ENCODE results near the gene TCEA2.

Gene TCEA2

DNA sequence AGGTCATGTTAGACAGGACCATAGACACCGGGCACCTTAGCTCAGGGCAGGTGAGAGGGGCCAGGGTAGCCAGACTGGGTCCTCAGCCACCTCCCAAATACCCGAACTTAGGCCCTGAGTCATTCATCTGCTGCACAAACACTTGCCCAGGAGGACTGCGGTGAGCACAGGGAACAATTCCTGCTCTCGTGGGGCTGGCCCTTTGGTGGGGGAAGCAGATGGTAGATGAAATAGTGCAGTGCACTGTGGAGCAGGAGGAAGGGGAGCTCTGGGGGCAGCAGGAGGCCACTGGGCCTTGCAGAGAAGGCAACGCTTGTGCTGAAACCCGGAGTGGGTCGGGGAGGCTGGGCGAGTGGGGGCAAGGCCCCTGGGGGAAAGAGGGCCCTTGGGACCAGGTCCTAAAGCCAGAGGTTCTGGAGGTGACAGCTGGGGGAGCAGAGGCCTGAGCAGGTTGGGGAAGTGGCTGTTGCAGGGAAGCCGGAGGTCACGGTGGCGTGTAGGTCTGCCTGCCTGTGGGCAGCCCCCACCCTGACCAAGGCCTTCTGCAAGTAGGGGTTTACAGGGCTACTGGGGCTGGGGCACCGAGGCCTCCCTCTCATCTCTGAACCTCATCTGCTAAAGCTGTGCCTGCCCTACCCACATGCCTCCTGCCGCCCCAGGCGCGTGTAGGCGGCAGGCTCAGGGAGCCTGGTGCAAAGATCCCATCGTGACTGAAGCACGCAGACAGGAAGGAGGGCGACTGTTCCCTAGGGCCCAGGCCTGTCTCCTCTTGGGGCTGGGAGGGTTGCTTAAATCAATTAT, 49.0 kb downstream of the TCEA2 start:
- Histone ChIP-seq H3K9me3 (ENCODE audit: low read length) (no peaks in the 10 kb centered on the region), H3K36me3 (ENCODE audit: insufficient read depth, low read length) (no peaks in the 10 kb centered on the region), H3F3A (ENCODE audit: insufficient read depth, low read length) (no peaks in the 10 kb centered on the region), H3K4me2 (ENCODE audit: low read length) (no peak overlapping the region), H3K9me2 (ENCODE audit: low read depth, low read length) (no peaks in the 10 kb centered on the region), H3K9ac (ENCODE audit: low read length) (no peak overlapping the region), H3K27ac (ENCODE audit: low read depth, low read length, poor library complexity, severe bottlenecking) (no peak overlapping the region), H4K20me1 (ENCODE audit: insufficient read depth, low read length) (no peaks in the 10 kb centered on the region), H2AFZ (ENCODE audit: low read length) (no peak overlapping the region), H3K27me3 (ENCODE audit: insufficient read depth, low read length) (peaks cover 7% of the 10 kb centered on the region; the same call in 1 of the 2 replicates), H3K4me3 (ENCODE audit: low read depth, low read length, poor library complexity, severe bottlenecking) (no peak overlapping the region), H3K4me1 (ENCODE audit: insufficient read depth, low read length, severe bottlenecking) (peaks cover 16% of the 10 kb centered on the region), H3K79me2 (ENCODE audit: insufficient read depth, low read length) (no peaks in the 10 kb centered on the region)
- no peak for TF ChIP-seq EZH2 (IDR thresholded peaks at IDR 0.05; ENCODE audit: borderline replicate concordance, low read length)
- TF ChIP-seq, protein P1, sequence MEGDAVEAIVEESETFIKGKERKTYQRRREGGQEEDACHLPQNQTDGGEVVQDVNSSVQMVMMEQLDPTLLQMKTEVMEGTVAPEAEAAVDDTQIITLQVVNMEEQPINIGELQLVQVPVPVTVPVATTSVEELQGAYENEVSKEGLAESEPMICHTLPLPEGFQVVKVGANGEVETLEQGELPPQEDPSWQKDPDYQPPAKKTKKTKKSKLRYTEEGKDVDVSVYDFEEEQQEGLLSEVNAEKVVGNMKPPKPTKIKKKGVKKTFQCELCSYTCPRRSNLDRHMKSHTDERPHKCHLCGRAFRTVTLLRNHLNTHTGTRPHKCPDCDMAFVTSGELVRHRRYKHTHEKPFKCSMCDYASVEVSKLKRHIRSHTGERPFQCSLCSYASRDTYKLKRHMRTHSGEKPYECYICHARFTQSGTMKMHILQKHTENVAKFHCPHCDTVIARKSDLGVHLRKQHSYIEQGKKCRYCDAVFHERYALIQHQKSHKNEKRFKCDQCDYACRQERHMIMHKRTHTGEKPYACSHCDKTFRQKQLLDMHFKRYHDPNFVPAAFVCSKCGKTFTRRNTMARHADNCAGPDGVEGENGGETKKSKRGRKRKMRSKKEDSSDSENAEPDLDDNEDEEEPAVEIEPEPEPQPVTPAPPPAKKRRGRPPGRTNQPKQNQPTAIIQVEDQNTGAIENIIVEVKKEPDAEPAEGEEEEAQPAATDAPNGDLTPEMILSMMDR (IDR thresholded peaks at IDR 0.05; ENCODE audit: low read length): no peak

DNA sequence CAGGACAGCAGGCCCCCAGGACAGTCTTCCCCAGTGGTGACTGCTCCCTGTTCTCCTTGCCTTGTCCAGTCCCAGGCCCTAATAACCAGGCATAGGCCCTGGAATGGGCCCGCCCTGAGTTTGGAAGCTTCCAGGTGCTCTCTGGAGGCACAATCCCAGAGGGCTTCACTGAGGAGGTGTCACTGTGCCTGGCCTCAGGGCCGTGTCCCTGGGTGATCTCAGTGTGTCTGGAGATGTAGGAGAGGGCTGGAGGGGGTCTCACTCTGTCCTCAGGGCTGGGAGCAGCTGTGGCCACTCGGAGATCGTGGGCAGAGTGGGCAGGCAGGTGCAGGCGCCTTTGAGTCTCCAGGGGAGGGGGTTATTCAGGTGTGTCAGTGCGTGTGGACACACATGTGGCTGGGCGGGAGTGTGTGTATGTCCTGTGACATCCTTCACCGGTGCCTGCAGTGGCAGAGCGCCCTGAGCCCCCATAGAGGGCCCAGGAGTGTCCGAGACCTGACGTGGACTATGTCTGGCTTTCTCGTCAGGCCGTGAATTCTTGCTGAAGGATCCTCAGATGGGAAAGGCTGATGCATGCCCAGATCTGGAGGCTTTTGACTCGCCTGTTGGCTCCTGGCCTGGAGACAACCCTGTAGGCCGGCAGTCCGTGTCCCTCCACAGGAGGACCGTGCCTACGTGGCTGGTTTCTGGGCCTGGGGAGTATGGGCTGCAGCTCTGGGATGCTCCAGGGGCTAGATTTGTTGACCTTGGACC, 49.9 kb downstream of the TCEA2 start:
- H3K4me1 ChIP-seq (ENCODE audit: insufficient read depth, low read length, severe bottlenecking): peaks cover 7% of the 10 kb centered on the region
- H3K4me3 ChIP-seq (ENCODE audit: low read depth, low read length, poor library complexity, severe bottlenecking): no peak overlapping the region
- H3K4me2 ChIP-seq (ENCODE audit: low read length): no peak overlapping the region
- H3K79me2 ChIP-seq (ENCODE audit: insufficient read depth, low read length): no peaks in the 10 kb centered on the region
- no peak overlapping the region for H3K9ac ChIP-seq (ENCODE audit: low read length)
- H3K36me3 ChIP-seq (ENCODE audit: insufficient read depth, low read length): no peaks in the 10 kb centered on the region
- TF ChIP-seq, protein P1 (IDR thresholded peaks at IDR 0.05; ENCODE audit: low read length): no peak
- no peak for TF ChIP-seq EZH2 (IDR thresholded peaks at IDR 0.05; ENCODE audit: borderline replicate concordance, low read length)
- peaks cover 7% of the 10 kb centered on the region; the same call in 1 of the 2 replicates for H3K27me3 ChIP-seq (ENCODE audit: insufficient read depth, low read length)
- no peak overlapping the region for H3K27ac ChIP-seq (ENCODE audit: low read depth, low read length, poor library complexity, severe bottlenecking)
- no peaks in the 10 kb centered on the region for H4K20me1 ChIP-seq (ENCODE audit: insufficient read depth, low read length)
- H3F3A ChIP-seq (ENCODE audit: insufficient read depth, low read length): no peaks in the 10 kb centered on the region
- H3K9me2 ChIP-seq (ENCODE audit: low read depth, low read length): no peaks in the 10 kb centered on the region
- no peaks in the 10 kb centered on the region for H3K9me3 ChIP-seq (ENCODE audit: low read length)
- H2AFZ ChIP-seq (ENCODE audit: low read length): no peak overlapping the region

DNA sequence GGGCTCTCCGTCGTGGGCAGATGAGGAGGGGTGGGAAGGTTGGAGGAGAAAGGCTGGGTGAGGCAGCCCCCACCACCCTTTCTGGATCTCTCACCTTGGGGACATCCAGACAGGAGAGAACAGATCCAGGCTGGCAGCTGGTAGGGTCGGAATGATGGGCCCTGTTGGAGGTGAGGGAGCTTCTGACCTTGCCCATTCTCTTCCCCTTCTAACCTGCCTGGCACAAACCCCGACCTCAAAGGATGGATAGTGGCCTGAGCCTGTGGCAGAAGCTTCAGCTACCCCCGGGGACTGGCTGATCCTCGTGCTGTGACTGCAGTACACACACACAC, 50.4 kb downstream of the TCEA2 start:
- H3K9ac ChIP-seq (ENCODE audit: low read length): no peak overlapping the region
- no peaks in the 10 kb centered on the region for H3K36me3 ChIP-seq (ENCODE audit: insufficient read depth, low read length)
- H2AFZ ChIP-seq (ENCODE audit: low read length): no peak overlapping the region
- H3K4me3 ChIP-seq (ENCODE audit: low read depth, low read length, poor library complexity, severe bottlenecking): no peak overlapping the region
- H3F3A ChIP-seq (ENCODE audit: insufficient read depth, low read length): no peaks in the 10 kb centered on the region
- H4K20me1 ChIP-seq (ENCODE audit: insufficient read depth, low read length): no peaks in the 10 kb centered on the region
- no peaks in the 10 kb centered on the region for H3K9me2 ChIP-seq (ENCODE audit: low read depth, low read length)
- H3K9me3 ChIP-seq (ENCODE audit: low read length): no peaks in the 10 kb centered on the region
- H3K4me1 ChIP-seq (ENCODE audit: insufficient read depth, low read length, severe bottlenecking): peaks cover 2% of the 10 kb centered on the region
- TF ChIP-seq EZH2 (IDR thresholded peaks at IDR 0.05; ENCODE audit: borderline replicate concordance, low read length): no peak
- TF ChIP-seq, protein P1 (IDR thresholded peaks at IDR 0.05; ENCODE audit: low read length): no peak
- no peaks in the 10 kb centered on the region for H3K79me2 ChIP-seq (ENCODE audit: insufficient read depth, low read length)
- H3K27me3 ChIP-seq (ENCODE audit: insufficient read depth, low read length): peaks cover 7% of the 10 kb centered on the region; the same call in 1 of the 2 replicates
- no peak overlapping the region for H3K27ac ChIP-seq (ENCODE audit: low read depth, low read length, poor library complexity, severe bottlenecking)
- no peak overlapping the region for H3K4me2 ChIP-seq (ENCODE audit: low read length)

All from OCI-LY1 (cell line).